GM12872 (cell line): ENCODE data around the gene MACROD2.

Source experiments
- CTCF ChIP-seq: IDR thresholded peaks from 3 replicates; pipeline ENCODE4 v1.5.1; 2011; ENCODE audit warnings: low read depth, mild to moderate bottlenecking, low read length, moderate library complexity; ENCODE audit not compliant: insufficient read depth

MACROD2 gene

GRCh38 chr20:15711177-15711576, 1715.9 kb downstream of the MACROD2 start:
- no peak for TF ChIP-seq CTCF

GRCh38 chr20:15716256-15716655, 1720.9 kb downstream of the MACROD2 start:
- no peak for TF ChIP-seq CTCF

GRCh38 chr20:15726416-15726815, 1731.1 kb downstream of the MACROD2 start:
- TF ChIP-seq CTCF, result no peak

GRCh38 chr20:15734052-15734451, 1738.7 kb downstream of the MACROD2 start:
- no peak for TF ChIP-seq CTCF

GRCh38 chr20:15739035-15739434, 1743.7 kb downstream of the MACROD2 start:
- TF ChIP-seq CTCF, result no peak

- no peak for TF ChIP-seq CTCF
These were observed 1744.9 kb downstream of the MACROD2 start for GRCh38 chr20:15740046-15740775.

- no peak for TF ChIP-seq CTCF
These were observed 1746.8 kb downstream of the MACROD2 start for GRCh38 chr20:15742087-15742486.

- TF ChIP-seq CTCF, result no peak
These were observed 1747.3 kb downstream of the MACROD2 start for GRCh38 chr20:15742627-15743026.
